Neural progenitor cell (in vitro differentiated cells): ENCODE results near the gene ABCC9. TPM values are rescaled to one million over a fixed set of nuclear protein-coding genes. Genes with fewer than 3 reads are reported as not detected.

ENCODE experiments used
- DNase-seq: peaks from one replicate; pipeline ENCODE4 v3.0.0-alpha.2; 2016; ENCODE audit warnings: low spot score
- H2AFZ ChIP-seq: fragments of 200-600 bp; sonication (generic); replicated peaks from 2 replicates; pipeline ENCODE4 v1.6.1; 2016; ENCODE audit warnings: antibody characterized with exemption
- H3F3A ChIP-seq: fragments of 200-600 bp; sonication (generic); 2 replicates; pipeline ENCODE4 v1.6.1; 2016; ENCODE audit warnings: antibody characterized with exemption, low read depth
- H3K27ac ChIP-seq: fragments of 200-600 bp; sonication (generic); 2 replicates; pipeline ENCODE4 v1.5.1; 2016; ENCODE audit warnings: mild to moderate bottlenecking
- H3K27me3 ChIP-seq: fragments of 200-600 bp; sonication (generic); 2 replicates; pipeline ENCODE4 v1.6.1; 2016; ENCODE audit warnings: mild to moderate bottlenecking, moderate library complexity
- H3K36me3 ChIP-seq: fragments of 200-600 bp; sonication (generic); 2 replicates; pipeline ENCODE4 v1.5.1; 2016
- H3K4me1 ChIP-seq: fragments of 200-600 bp; sonication (generic); 2 replicates; pipeline ENCODE4 v1.6.1; 2016; ENCODE audit warnings: mixed run types
- H3K4me2 ChIP-seq: fragments of 200-600 bp; sonication (generic); 2 replicates; pipeline ENCODE4 v1.6.1; 2016
- H3K4me3 ChIP-seq: fragments of 200-600 bp; sonication (generic); 2 replicates; pipeline ENCODE4 v1.5.1; 2016
- H3K79me2 ChIP-seq: fragments of 200-600 bp; sonication (generic); 2 replicates; pipeline ENCODE4 v1.6.1; 2016; ENCODE audit warnings: low read depth
- H3K9ac ChIP-seq: fragments of 200-600 bp; sonication (generic); 2 replicates; pipeline ENCODE4 v1.6.1; 2016
- H3K9me3 ChIP-seq: fragments of 200-600 bp; sonication (generic); 2 replicates; pipeline ENCODE4 v1.5.1; 2016; ENCODE audit warnings: low read depth
- H4K20me1 ChIP-seq: fragments of 200-600 bp; sonication (generic); 2 replicates; pipeline ENCODE4 v1.6.1; 2016; ENCODE audit warnings: low read depth
- H3K27ac Mint-ChIP-seq: 3 replicates; pipeline ENCODE4 v1.8.0; 2021; ENCODE audit warnings: mixed read lengths
- H3K27me3 Mint-ChIP-seq: 2 replicates; pipeline ENCODE4 v1.8.0; 2022; ENCODE audit warnings: low read depth, mild to moderate bottlenecking, inconsistent platforms, moderate library complexity, mixed read lengths; ENCODE audit not compliant: insufficient read depth
- H3K36me3 Mint-ChIP-seq: 3 replicates; pipeline ENCODE4 v1.8.0; 2021; ENCODE audit warnings: mixed read lengths
- H3K4me1 Mint-ChIP-seq: 3 replicates; pipeline ENCODE4 v1.8.0; 2021; ENCODE audit warnings: mixed read lengths
- H3K4me3 Mint-ChIP-seq: 3 replicates; pipeline ENCODE4 v1.8.0; 2021; ENCODE audit warnings: mild to moderate bottlenecking, moderate library complexity, mixed read lengths
- H3K9me3 Mint-ChIP-seq: 3 replicates; pipeline ENCODE4 v1.8.0; 2020; ENCODE audit warnings: mixed read lengths
- CTCF ChIP-seq: fragments of 200-600 bp; sonication (generic); IDR thresholded peaks from 2 replicates; pipeline ENCODE4 v1.5.1; 2017; ENCODE audit warnings: antibody characterized with exemption, mild to moderate bottlenecking
- EZH2 ChIP-seq: fragments of 200-600 bp; sonication (generic); IDR thresholded peaks from 2 replicates; pipeline ENCODE4 v1.6.1; 2017; ENCODE audit warnings: antibody characterized with exemption, mild to moderate bottlenecking, moderate library complexity
- EZH2phosphoT487 ChIP-seq: fragments of 200-600 bp; sonication (generic); IDR thresholded peaks from 2 replicates; pipeline ENCODE4 v1.6.1; 2017; ENCODE audit warnings: antibody characterized with exemption
- total RNA-seq: library from RNA; depleted of rRNA; stranded (reverse); fragments of >200 nt; gene quantifications from 2 replicates; pipeline ENCODE4 v1.2.3, GENCODE V29; 2015; ENCODE audit warnings: low replicate concordance

Gene ABCC9
- total RNA-seq, 1 donor from 2014 or later = not detected

- TF ChIP-seq EZH2phosphoT487 (no peak), EZH2 (no peak), CTCF (no peak)
- Histone ChIP-seq H3K4me2 (no peak overlapping the region), H3K79me2 (no peaks in the 10 kb centered on the region), H3K9ac (no peak overlapping the region), H3K27ac (no peak overlapping the region), H3K36me3 (no peaks in the 10 kb centered on the region), H3K27me3 (no peaks in the 10 kb centered on the region), H3K4me1 (no peaks in the 10 kb centered on the region), H3K4me3 (no peak overlapping the region), H2AFZ (no peak overlapping the region), H4K20me1 (no peaks in the 10 kb centered on the region), H3K9me3 (no peaks in the 10 kb centered on the region), H3F3A (no peaks in the 10 kb centered on the region)
- Mint-ChIP-seq H3K9me3 (no peaks in the 10 kb centered on the region), H3K36me3 (no peaks in the 10 kb centered on the region), H3K27me3 (no peaks in the 10 kb centered on the region), H3K27ac (no peak overlapping the region), H3K4me3 (no peak overlapping the region), H3K4me1 (no peaks in the 10 kb centered on the region)
- no peak for DNase-seq
Observed at GRCh38 chr12:21980544-21980943, 39.3 kb upstream of the ABCC9 start.

GRCh38 chr12:21975293-21975692 lies 34.1 kb upstream of the ABCC9 start:
- Mint-ChIP-seq H3K4me3 (no peak overlapping the region), H3K4me1 (peaks cover 6% of the 10 kb centered on the region), H3K36me3 (no peaks in the 10 kb centered on the region), H3K27me3 (no peaks in the 10 kb centered on the region), H3K27ac (no peak overlapping the region), H3K9me3 (no peaks in the 10 kb centered on the region)
- H3K4me1 ChIP-seq = peaks cover 9% of the 10 kb centered on the region
- H3K9ac ChIP-seq = no peak overlapping the region
- H3K9me3 ChIP-seq = no peaks in the 10 kb centered on the region
- no peak overlapping the region for H3K4me3 ChIP-seq
- DNase-seq = no peak
- no peak overlapping the region for H2AFZ ChIP-seq
- no peak overlapping the region for H3K27ac ChIP-seq
- no peak overlapping the region for H3K4me2 ChIP-seq
- no peaks in the 10 kb centered on the region for H4K20me1 ChIP-seq
- H3F3A ChIP-seq = peaks cover 3% of the 10 kb centered on the region
- H3K36me3 ChIP-seq = no peaks in the 10 kb centered on the region
- H3K79me2 ChIP-seq = no peaks in the 10 kb centered on the region
- H3K27me3 ChIP-seq = no peaks in the 10 kb centered on the region
- TF ChIP-seq CTCF (no peak), EZH2phosphoT487 (no peak), EZH2 (no peak)

- H3K9me3 ChIP-seq = no peaks in the 10 kb centered on the region
- no peaks in the 10 kb centered on the region for H4K20me1 ChIP-seq
- H3K4me1 ChIP-seq = peaks cover 9% of the 10 kb centered on the region
- H3K27ac ChIP-seq = no peak overlapping the region
- TF ChIP-seq CTCF (no peak), EZH2phosphoT487 (no peak), EZH2 (no peak)
- no peak overlapping the region for H3K27ac Mint-ChIP-seq
- DNase-seq = no peak
- no peak overlapping the region for H3K4me3 Mint-ChIP-seq
- H3K79me2 ChIP-seq = no peaks in the 10 kb centered on the region
- H3K9ac ChIP-seq = no peak overlapping the region
- no peak overlapping the region for H3K4me3 ChIP-seq
- peaks cover 3% of the 10 kb centered on the region for H3K27me3 Mint-ChIP-seq
- no peak overlapping the region for H2AFZ ChIP-seq
- H3K36me3 ChIP-seq = no peaks in the 10 kb centered on the region
- no peaks in the 10 kb centered on the region for H3K36me3 Mint-ChIP-seq
- H3K27me3 ChIP-seq = no peaks in the 10 kb centered on the region
- peaks cover 3% of the 10 kb centered on the region for H3F3A ChIP-seq
- peaks cover 6% of the 10 kb centered on the region for H3K4me1 Mint-ChIP-seq
- H3K9me3 Mint-ChIP-seq = no peaks in the 10 kb centered on the region
- H3K4me2 ChIP-seq = no peak overlapping the region
Observed at GRCh38 chr12:21973221-21973620, 32.0 kb upstream of the ABCC9 start.

GRCh38 chr12:21972055-21972454 lies 30.8 kb upstream of the ABCC9 start:
- no peak overlapping the region for H2AFZ ChIP-seq
- peaks cover 3% of the 10 kb centered on the region for H3K9me3 Mint-ChIP-seq
- peaks cover 9% of the 10 kb centered on the region for H3K4me1 ChIP-seq
- no peaks in the 10 kb centered on the region for H3K36me3 Mint-ChIP-seq
- no peak overlapping the region for H3K27ac Mint-ChIP-seq
- peaks cover 6% of the 10 kb centered on the region for H3K4me1 Mint-ChIP-seq
- no peaks in the 10 kb centered on the region for H4K20me1 ChIP-seq
- peaks cover 3% of the 10 kb centered on the region for H3F3A ChIP-seq
- no peak for DNase-seq
- H3K9ac ChIP-seq = no peak overlapping the region
- no peak for TF ChIP-seq CTCF
- no peak for TF ChIP-seq EZH2phosphoT487
- TF ChIP-seq EZH2 = no peak
- H3K79me2 ChIP-seq = no peaks in the 10 kb centered on the region
- no peaks in the 10 kb centered on the region for H3K9me3 ChIP-seq
- H3K27me3 Mint-ChIP-seq = peaks cover 3% of the 10 kb centered on the region
- H3K4me3 Mint-ChIP-seq = no peak overlapping the region
- H3K27ac ChIP-seq = no peak overlapping the region
- no peaks in the 10 kb centered on the region for H3K27me3 ChIP-seq
- H3K36me3 ChIP-seq = no peaks in the 10 kb centered on the region
- no peak overlapping the region for H3K4me3 ChIP-seq
- H3K4me2 ChIP-seq = no peak overlapping the region
